H1 (cell line): ENCODE measurements around the gene SSUH2. TPM values are rescaled to one million over a fixed set of nuclear protein-coding genes. Genes with fewer than 3 reads are reported as not detected.

Experiments
- CTCF ChIA-PET: fragments of 300-600 bp; sonication (Branson Sonifier 250); formaldehyde crosslinking; loops from one replicate; lab custom pipeline; 2021; ENCODE audit not compliant: partially characterized antibody; lab: Charles Lee
- POLR2A ChIA-PET: fragments of 300-600 bp; sonication (Branson Sonifier 250); formaldehyde crosslinking; loops from one replicate; lab custom pipeline; 2021; ENCODE audit warnings: inconsistent platforms; ENCODE audit not compliant: partially characterized antibody; lab: Charles Lee
- DNase-seq, 2 experiments: peaks; one replicate each; pipeline versions ENCODE4 v3.0.0 to v3.0.0-alpha.2; 2010 to 2022; ENCODE audit warnings: low spot score in 2 of 2, low read depth in 1 of 2, mixed read lengths in 1 of 2
- FAIRE-seq: peaks from 2 replicates; lab custom pipeline; 2011; peaks lifted over from hg19 to GRCh38; lab: Jason Lieb, UNC
- H2AFZ ChIP-seq: 2 replicates; pipeline ENCODE4 v1.8.1; 2012; ENCODE audit warnings: low read length, inconsistent platforms
- H2AK5ac ChIP-seq: 2 replicates; pipeline ENCODE4 v1.6.1; 2013; ENCODE audit warnings: low read depth, low read length
- H2BK120ac ChIP-seq: replicated peaks from 2 replicates; pipeline ENCODE3; 2013; ENCODE audit warnings: low read depth, low read length, inconsistent platforms
- H2BK12ac ChIP-seq: 2 replicates; pipeline ENCODE4 v1.6.1; 2013; ENCODE audit warnings: low read depth, low read length
- H2BK15ac ChIP-seq: 2 replicates; pipeline ENCODE4 v1.6.1; 2013; ENCODE audit warnings: low read length
- H2BK20ac ChIP-seq: 2 replicates; pipeline ENCODE4 v1.6.1; 2013; ENCODE audit warnings: low read length
- H2BK5ac ChIP-seq: 2 replicates; pipeline ENCODE4 v1.6.1; 2013; ENCODE audit warnings: low read depth, low read length
- H3K14ac ChIP-seq: 2 replicates; pipeline ENCODE4 v1.6.1; 2013; ENCODE audit warnings: inconsistent platforms; ENCODE audit not compliant: insufficient read length
- H3K18ac ChIP-seq: 2 replicates; pipeline ENCODE4 v1.6.1; 2013; ENCODE audit warnings: low read length; ENCODE audit errors: extremely low read depth
- H3K23ac ChIP-seq: 2 replicates; pipeline ENCODE4 v1.6.1; 2013; ENCODE audit warnings: inconsistent platforms; ENCODE audit not compliant: insufficient read length
- H3K23me2 ChIP-seq: 2 replicates; pipeline ENCODE4 v1.6.1; 2013; ENCODE audit warnings: low read depth, low read length
- H3K27ac ChIP-seq: 2 replicates; pipeline ENCODE4 v1.6.1; 2011; ENCODE audit warnings: low read depth, low read length, inconsistent platforms
- H3K27me3 ChIP-seq, 4 experiments: replicated peaks in 1 of 4; 1 replicate in 1 of 4; 2 replicates in 3 of 4; pipeline versions ENCODE4 v1.6.1 to v1.8.1; 2011 to 2013; ENCODE audit warnings: low read length in 3 of 4, mild to moderate bottlenecking in 3 of 4, inconsistent platforms in 2 of 4, mixed read lengths in 2 of 4, moderate library complexity in 1 of 4; ENCODE audit not compliant: control insufficient read depth in 3 of 4, insufficient read depth in 3 of 4; ENCODE audit errors: extremely low read depth in 1 of 4
- H3K36me3 ChIP-seq, 4 experiments: 2 replicates each; pipeline versions ENCODE4 v1.6.1 to v1.8.1; 2011 to 2013; ENCODE audit warnings: mild to moderate bottlenecking in 4 of 4, low read length in 3 of 4, moderate library complexity in 2 of 4, control low read depth in 1 of 4, inconsistent platforms in 1 of 4; ENCODE audit not compliant: insufficient read depth in 4 of 4, control insufficient read depth in 2 of 4
- H3K4ac ChIP-seq: replicated peaks from 2 replicates; pipeline ENCODE3; 2013; ENCODE audit warnings: low read length, low read depth, mixed read lengths, inconsistent platforms; ENCODE audit not compliant: insufficient read length
- H3K4me1 ChIP-seq, 4 experiments: replicated peaks in 1 of 4; 1 replicate in 1 of 4; 2 replicates in 3 of 4; pipeline versions ENCODE4 v1.6.1 to v1.8.1; 2011 to 2013; ENCODE audit warnings: low read length in 3 of 4, inconsistent platforms in 2 of 4, mixed read lengths in 1 of 4; ENCODE audit not compliant: insufficient read depth in 4 of 4, control insufficient read depth in 3 of 4
- H3K4me2 ChIP-seq, 2 experiments: 2 replicates each; pipeline versions ENCODE4 v1.6.1 to v1.8.1; 2011 to 2013; ENCODE audit warnings: low read depth in 2 of 2, low read length in 2 of 2, control low read depth in 1 of 2, inconsistent platforms in 1 of 2, mild to moderate bottlenecking in 1 of 2; ENCODE audit not compliant: insufficient read depth in 1 of 2
- H3K4me3 ChIP-seq, 4 experiments: fragments of 200-600, 300-600 bp in 1 of 4; sonication (generic), shearing (Covaris generic), sonication (Bioruptor Twin) in 1 of 4; 2 replicates each; pipeline versions ENCODE4 v1.5.1 to v1.8.1; 2011 to 2016; ENCODE audit warnings: low read length in 4 of 4, low read depth in 3 of 4, control low read depth in 2 of 4, inconsistent platforms in 2 of 4, mild to moderate bottlenecking in 2 of 4, mixed read lengths in 1 of 4, moderate library complexity in 1 of 4; ENCODE audit not compliant: insufficient read depth in 2 of 4; ENCODE audit errors: extremely low read depth in 1 of 4
- H3K56ac ChIP-seq: replicated peaks from 2 replicates; pipeline ENCODE3; 2013; ENCODE audit warnings: low read depth, mild to moderate bottlenecking, mixed read lengths, low read length, inconsistent platforms; ENCODE audit not compliant: insufficient read length
- H3K79me1 ChIP-seq: 2 replicates; pipeline ENCODE4 v1.6.1; 2013; ENCODE audit warnings: low read depth, low read length, control low read depth
- H3K79me2 ChIP-seq, 2 experiments: 2 replicates each; pipeline versions ENCODE4 v1.6.1 to v1.8.1; 2012 to 2013; ENCODE audit warnings: low read length in 2 of 2, mild to moderate bottlenecking in 2 of 2, inconsistent platforms in 1 of 2; ENCODE audit not compliant: insufficient read depth in 2 of 2, control insufficient read depth in 1 of 2
- H3K9ac ChIP-seq, 4 experiments: replicated peaks in 1 of 4; 1 replicate in 1 of 4; 2 replicates in 3 of 4; pipeline versions ENCODE4 v1.6.1 to v1.8.1; 2011 to 2013; ENCODE audit warnings: low read depth in 3 of 4, low read length in 3 of 4, control low read depth in 2 of 4, mild to moderate bottlenecking in 2 of 4, moderate library complexity in 2 of 4, inconsistent platforms in 1 of 4; ENCODE audit errors: extremely low read depth in 1 of 4
- H3K9me3 ChIP-seq, 2 experiments: 2 replicates each; pipeline versions ENCODE4 v1.6.1 to v1.8.1; 2012 to 2013; ENCODE audit warnings: mild to moderate bottlenecking in 2 of 2, moderate library complexity in 2 of 2, control low read depth in 1 of 2, inconsistent platforms in 1 of 2, low read depth in 1 of 2, low read length in 1 of 2, mixed read lengths in 1 of 2; ENCODE audit not compliant: insufficient read depth in 2 of 2
- H4K20me1 ChIP-seq, 2 experiments: replicated peaks in 1 of 2; 2 replicates each; pipeline versions ENCODE3 to v1.8.1; 2011 to 2013; ENCODE audit warnings: inconsistent platforms in 2 of 2, low read length in 2 of 2, mild to moderate bottlenecking in 1 of 2; ENCODE audit not compliant: insufficient read depth in 2 of 2, control insufficient read depth in 1 of 2
- H4K5ac ChIP-seq: 2 replicates; pipeline ENCODE4 v1.6.1; 2013; ENCODE audit warnings: low read length, low read depth, mixed read lengths, inconsistent platforms; ENCODE audit not compliant: insufficient read length
- H4K8ac ChIP-seq: 2 replicates; pipeline ENCODE4 v1.8.0; 2013; ENCODE audit warnings: mild to moderate bottlenecking, moderate library complexity, low read length, inconsistent platforms; ENCODE audit not compliant: insufficient read depth; ENCODE audit errors: extremely low read depth
- H4K91ac ChIP-seq: replicated peaks from 2 replicates; pipeline ENCODE3; 2013; ENCODE audit warnings: low read length, mixed read lengths, inconsistent platforms; ENCODE audit not compliant: insufficient read length
- BACH1 ChIP-seq: IDR thresholded peaks from 2 replicates; pipeline ENCODE4 v1.6.1; 2012; ENCODE audit warnings: low read length, improper control_type of control experiment
- CBX5 ChIP-seq: fragments of 300-800, 300-1000 bp; sonication (generic); IDR thresholded peaks from 2 replicates; pipeline ENCODE4 v1.7.1; 2016; ENCODE audit warnings: antibody characterized with exemption, low read length, low read depth
- CBX8 ChIP-seq: fragments of 300-800, 300-1000 bp; sonication (generic); IDR thresholded peaks from 2 replicates; pipeline ENCODE4 v1.7.1; 2016; ENCODE audit warnings: low read depth, low read length, borderline replicate concordance
- CEBPB ChIP-seq: IDR thresholded peaks from 2 replicates; pipeline ENCODE4 v1.6.1; 2012; ENCODE audit warnings: low read depth, low read length
- HDAC2 ChIP-seq, 2 experiments: fragments of 300-600 bp in 1 of 2; sonication (generic) in 1 of 2; IDR thresholded peaks; 2 replicates each; pipeline ENCODE4 v1.6.1; 2011 to 2012; ENCODE audit warnings: low read depth in 2 of 2, low read length in 2 of 2, mild to moderate bottlenecking in 2 of 2, moderate library complexity in 2 of 2, borderline replicate concordance in 1 of 2, inconsistent platforms in 1 of 2
- HDAC6 ChIP-seq: IDR thresholded peaks from one replicate; pipeline ENCODE4 v1.7.1; 2012; ENCODE audit warnings: low read depth, mild to moderate bottlenecking, inconsistent platforms, low read length, moderate library complexity
- KDM4A ChIP-seq: IDR thresholded peaks from one replicate; pipeline ENCODE4 v1.7.1; 2012; ENCODE audit warnings: low read depth, mild to moderate bottlenecking, moderate library complexity, low read length, inconsistent platforms; ENCODE audit not compliant: severe bottlenecking
- POLR2A ChIP-seq, 2 experiments: IDR thresholded peaks; 1 replicate in 1 of 2; 2 replicates in 1 of 2; pipeline ENCODE4 v1.6.1; 2011; ENCODE audit warnings: low read depth in 2 of 2, low read length in 2 of 2, mild to moderate bottlenecking in 2 of 2; ENCODE audit errors: control extremely low read depth in 1 of 2
- RBBP5 ChIP-seq: IDR thresholded peaks from 2 replicates; pipeline ENCODE4 v1.7.1; 2012; ENCODE audit warnings: low read depth, mild to moderate bottlenecking, inconsistent platforms, low read length, moderate library complexity, borderline replicate concordance
- TAF1 ChIP-seq: IDR thresholded peaks from 2 replicates; pipeline ENCODE4 v1.6.1; 2011; ENCODE audit warnings: mild to moderate bottlenecking, low read depth, low read length
- USF2 ChIP-seq: IDR thresholded peaks from 2 replicates; pipeline ENCODE4 v1.6.1; 2011; ENCODE audit warnings: low read length, improper control_type of control experiment
- WGBS, 2 experiments: shearing (Covaris generic) in 1 of 2; methylation state at CpG; one replicate each; pipeline versions ENCODE4 v1.1.6 to v1.1.7; 2013 to 2015; ENCODE audit warnings: low lambda C conversion rate in 2 of 2, mixed read lengths in 2 of 2, inconsistent platforms in 1 of 2, low coverage in 1 of 2, missing lambda C conversion rate in 1 of 2; ENCODE audit not compliant: insufficient replicate concordance in 2 of 2, insufficient coverage in 1 of 2, insufficient read length in 1 of 2; ENCODE audit errors: extremely low coverage in 1 of 2, missing lambda C conversion rate in 1 of 2; 5-methylcytosine and 5-hydroxymethylcytosine counted together
- polyA plus RNA-seq, 7 experiments: library from polyadenylated mRNA; depleted of rRNA in 3 of 7; stranded (reverse) in 5 of 7; unstranded in 2 of 7; fragments of >200 nt in 5 of 7; fragments of 200-250 nt in 2 of 7; gene quantifications; 1 replicate in 5 of 7; 2 replicates in 1 of 7; 4 replicates in 1 of 7; pipeline versions ENCODE4 v1.2.1 to v1.2.3, GENCODE V29; 2011 to 2013; ENCODE audit warnings: missing spikeins in 2 of 7, mixed read lengths in 2 of 7
- total RNA-seq: library from RNA; stranded (reverse); fragmentation: NEBNext Ultra II Directional; extraction: Animal tissue kit (Norgen Biotek cat#: 25700); gene quantifications from 2 replicates; pipeline ENCODE4 v1.2.1, GENCODE V29; 2021
- TF ChIP-seq, protein P1 (sequence below): IDR thresholded peaks from 2 replicates; pipeline ENCODE4 v1.6.1; 2011; ENCODE audit warnings: low read depth, mild to moderate bottlenecking, low read length; ENCODE audit not compliant: insufficient read depth

Gene SSUH2
- total and polyA plus RNA-seq, 2 of the 8 experiments (the other 6 are each of a cell fraction or from before 2014, with no cell fraction given): 0.62 to 0.69 TPM

DNA sequence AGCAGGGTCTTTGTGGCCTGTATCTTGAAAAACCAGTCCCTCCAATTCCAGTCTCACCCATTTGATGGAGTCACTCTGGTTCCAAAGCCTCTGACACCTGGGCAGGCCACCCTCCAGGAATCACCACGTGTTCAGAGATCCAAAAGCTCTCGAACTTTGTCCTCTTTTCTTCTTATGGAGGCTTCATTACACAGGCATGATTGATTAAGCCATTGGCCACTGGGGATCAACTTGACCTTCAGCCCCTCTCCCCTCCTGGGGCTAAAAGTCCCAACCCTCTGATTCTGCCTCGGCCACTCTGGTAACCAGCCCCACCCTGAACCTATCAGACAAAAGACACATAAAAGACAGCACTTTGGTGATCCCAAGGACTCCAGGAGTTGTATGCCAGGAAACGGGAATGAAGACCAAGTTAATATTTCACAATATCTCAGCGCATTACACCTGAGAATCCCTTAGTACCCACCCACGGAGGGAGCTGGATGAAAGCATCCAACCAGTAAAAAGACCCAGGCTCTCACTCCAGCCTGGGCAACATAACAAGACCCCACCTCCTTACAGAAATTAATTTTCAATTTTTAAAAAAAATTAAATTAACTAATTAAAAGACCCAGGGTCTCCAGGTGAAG is 23.0 kb upstream of the SSUH2 start:
- no peak overlapping the region for H3K4ac ChIP-seq
- H3K23ac ChIP-seq: no peak overlapping the region
- H2BK20ac ChIP-seq: no peak overlapping the region
- DNase-seq: no peak
- H3K27ac ChIP-seq: no peak overlapping the region
- H3K56ac ChIP-seq: no peak overlapping the region
- CTCF ChIA-PET: no interaction called here
- H2BK5ac ChIP-seq: no peak overlapping the region
- 83% methylated on average over 6 of the region's 6 CpGs; no CpG with 5 or more reads in 1 of the 2 experiments for WGBS, 2 experiments
- FAIRE-seq: no peak
- no peak overlapping the region for H4K91ac ChIP-seq
- no peak overlapping the region for H3K9ac ChIP-seq
- no peak overlapping the region for H2BK12ac ChIP-seq
- H2BK15ac ChIP-seq: no peak overlapping the region
- H3K4me1 ChIP-seq: peaks cover 0 to 3% (median 0%) of the 10 kb centered on the region in 4 experiments; a peak in 1 of 7 replicates
- no peaks in the 10 kb centered on the region for H3K9me3 ChIP-seq
- no peak overlapping the region for H4K8ac ChIP-seq
- POLR2A ChIA-PET: no interaction called here
- H3K4me3 ChIP-seq: no peak overlapping the region
- no peak overlapping the region for H4K5ac ChIP-seq
- no peaks in the 10 kb centered on the region for H3K27me3 ChIP-seq
- H2BK120ac ChIP-seq: no peak overlapping the region
- no peaks in the 10 kb centered on the region for H3K79me1 ChIP-seq
- H2AFZ ChIP-seq: no peak overlapping the region
- no peak overlapping the region for H3K14ac ChIP-seq
- no peaks in the 10 kb centered on the region for H3K23me2 ChIP-seq
- no peaks in the 10 kb centered on the region for H4K20me1 ChIP-seq
- no peaks in the 10 kb centered on the region for H3K79me2 ChIP-seq
- no peak overlapping the region for H3K18ac ChIP-seq
- no peak overlapping the region for H2AK5ac ChIP-seq
- no peaks in the 10 kb centered on the region for H3K36me3 ChIP-seq
- H3K4me2 ChIP-seq: no peak overlapping the region; a peak in 1 of 4 replicates
- TF ChIP-seq KDM4A (no peak), BACH1 (no peak), CEBPB (no peak), USF2 (no peak), TAF1 (no peak), POLR2A (IDR thresholded peaks at IDR 0.05; ENCODE audit: control extremely low read depth in 1 of 2, low read depth in 2 of 2, low read length in 2 of 2) (no peak), RBBP5 (no peak), CBX5 (no peak), CBX8 (no peak), HDAC6 (no peak), HDAC2 (IDR thresholded peaks at IDR 0.05; ENCODE audit: borderline replicate concordance in 1 of 2, low read depth in 2 of 2, low read length in 2 of 2) (no peak)
- TF ChIP-seq, protein P1, sequence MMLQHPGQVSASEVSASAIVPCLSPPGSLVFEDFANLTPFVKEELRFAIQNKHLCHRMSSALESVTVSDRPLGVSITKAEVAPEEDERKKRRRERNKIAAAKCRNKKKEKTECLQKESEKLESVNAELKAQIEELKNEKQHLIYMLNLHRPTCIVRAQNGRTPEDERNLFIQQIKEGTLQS: no peak
